Muscle layer of colon (tissue), 2 donors: ENCODE data around the gene LRP10.
A peak's percentile ranks its signal among the peaks of the same experiment; 100 is the strongest.
"Not testable (repeated sequence)": the region's sequence is repeated elsewhere in the genome, so short reads cannot be mapped to it uniquely, and the experiment has no call there.

Experiments
- H3K27ac ChIP-seq: one replicate; pipeline ENCODE4 v1.7.0; 2013; ENCODE audit warnings: low read depth, mild to moderate bottlenecking, low read length, moderate library complexity
- H3K27me3 ChIP-seq, 2 donors: one replicate each; pipeline ENCODE4 v1.7.0; 2013; ENCODE audit warnings: low read length in 2 of 2, mild to moderate bottlenecking in 2 of 2; ENCODE audit not compliant: insufficient read depth in 2 of 2, control insufficient read depth in 1 of 2
- H3K36me3 ChIP-seq: one replicate; pipeline ENCODE4 v1.7.0; 2013; ENCODE audit warnings: mild to moderate bottlenecking, low read length; ENCODE audit not compliant: insufficient read depth
- H3K4me1 ChIP-seq: one replicate; pipeline ENCODE4 v1.7.0; 2013; ENCODE audit warnings: mild to moderate bottlenecking, low read length; ENCODE audit not compliant: insufficient read depth
- H3K4me3 ChIP-seq, 2 donors: one replicate each; pipeline ENCODE4 v1.7.0; 2013; ENCODE audit warnings: low read length in 2 of 2, low read depth in 1 of 2, mild to moderate bottlenecking in 1 of 2, moderate library complexity in 1 of 2
- H3K9ac ChIP-seq: one replicate; pipeline ENCODE4 v1.7.0; 2013; ENCODE audit warnings: low read length
- H3K9me3 ChIP-seq: one replicate; pipeline ENCODE4 v1.7.0; 2013; ENCODE audit warnings: mild to moderate bottlenecking, low read length
- donor health status: abdominal sarcoma.
- donor health status: Adenocarcinoma of cecum.

LRP10 gene, protein sequence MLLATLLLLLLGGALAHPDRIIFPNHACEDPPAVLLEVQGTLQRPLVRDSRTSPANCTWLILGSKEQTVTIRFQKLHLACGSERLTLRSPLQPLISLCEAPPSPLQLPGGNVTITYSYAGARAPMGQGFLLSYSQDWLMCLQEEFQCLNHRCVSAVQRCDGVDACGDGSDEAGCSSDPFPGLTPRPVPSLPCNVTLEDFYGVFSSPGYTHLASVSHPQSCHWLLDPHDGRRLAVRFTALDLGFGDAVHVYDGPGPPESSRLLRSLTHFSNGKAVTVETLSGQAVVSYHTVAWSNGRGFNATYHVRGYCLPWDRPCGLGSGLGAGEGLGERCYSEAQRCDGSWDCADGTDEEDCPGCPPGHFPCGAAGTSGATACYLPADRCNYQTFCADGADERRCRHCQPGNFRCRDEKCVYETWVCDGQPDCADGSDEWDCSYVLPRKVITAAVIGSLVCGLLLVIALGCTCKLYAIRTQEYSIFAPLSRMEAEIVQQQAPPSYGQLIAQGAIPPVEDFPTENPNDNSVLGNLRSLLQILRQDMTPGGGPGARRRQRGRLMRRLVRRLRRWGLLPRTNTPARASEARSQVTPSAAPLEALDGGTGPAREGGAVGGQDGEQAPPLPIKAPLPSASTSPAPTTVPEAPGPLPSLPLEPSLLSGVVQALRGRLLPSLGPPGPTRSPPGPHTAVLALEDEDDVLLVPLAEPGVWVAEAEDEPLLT

GRCh38 chr14:22871224-22872032 lies at the start of gene LRP10:
Gene LRP10, plus strand, starts transcription at chr14:22871740. Its CDS starts 564 bp downstream, at chr14:22872304.
- H3K9ac ChIP-seq = peak within 1 kb of the TSS; percentile 90
- no peaks in the 10 kb centered on the region for H3K27me3 ChIP-seq
- H3K4me3 ChIP-seq = peak within 1 kb of the TSS; percentile 88 to 99
- H3K27ac ChIP-seq = peak within 1 kb of the TSS; percentile 99
- no peaks in the 10 kb centered on the region for H3K9me3 ChIP-seq
- H3K4me1 ChIP-seq = peaks cover 30% of the 10 kb centered on the region
- peaks cover 28% of the 10 kb centered on the region for H3K36me3 ChIP-seq

- Histone ChIP-seq H3K36me3 (no peaks in the 10 kb centered on the region), H3K27ac (peak overlapping the region; percentile 90), H3K4me3 (peak overlapping the region; percentile 41 to 67), H3K9me3 (no peaks in the 10 kb centered on the region), H3K4me1 (peaks cover 22% of the 10 kb centered on the region), H3K9ac (peak overlapping the region; percentile 49), H3K27me3 (no peaks in the 10 kb centered on the region)
These were observed 49.4 kb upstream of the LRP10 start for GRCh38 chr14:22822016-22822570.

DNA sequence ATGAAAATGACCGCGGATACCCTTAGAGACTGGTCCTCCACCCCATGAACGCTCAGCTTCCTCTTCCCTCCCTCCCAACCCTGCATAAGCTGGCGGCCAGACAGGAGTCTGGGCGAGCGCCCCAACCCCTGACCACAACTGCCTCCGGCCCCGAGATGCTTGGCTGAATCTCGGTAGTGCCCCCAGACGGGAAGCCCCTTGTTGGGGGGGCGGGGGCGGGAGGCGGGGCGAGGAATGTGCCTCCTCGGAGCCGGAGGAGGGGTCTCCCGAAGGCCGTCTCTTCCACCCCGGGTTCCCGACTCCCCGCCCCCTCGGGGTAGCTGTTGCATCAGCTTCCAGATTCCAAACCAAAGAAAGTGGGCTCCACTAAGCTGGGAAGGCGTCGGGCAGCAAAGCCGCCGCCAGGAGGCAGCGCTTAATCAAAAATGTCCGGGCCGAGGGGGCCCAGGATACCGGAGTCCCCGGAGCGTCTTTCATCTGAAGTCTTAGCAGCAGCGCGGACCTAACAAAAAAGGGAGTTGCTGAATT lies 48.9 kb upstream of the LRP10 start:
- Histone ChIP-seq H3K27ac (peak overlapping the region; percentile 90), H3K4me3 (peak overlapping the region; percentile 41 to 67), H3K9me3 (no peaks in the 10 kb centered on the region), H3K36me3 (no peaks in the 10 kb centered on the region), H3K9ac (peak overlapping the region; percentile 49), H3K27me3 (no peaks in the 10 kb centered on the region), H3K4me1 (peaks cover 22% of the 10 kb centered on the region)

GRCh38 chr14:22824711-22825359 lies 46.7 kb upstream of the LRP10 start:
- no peak overlapping the region for H3K27ac ChIP-seq

DNA sequence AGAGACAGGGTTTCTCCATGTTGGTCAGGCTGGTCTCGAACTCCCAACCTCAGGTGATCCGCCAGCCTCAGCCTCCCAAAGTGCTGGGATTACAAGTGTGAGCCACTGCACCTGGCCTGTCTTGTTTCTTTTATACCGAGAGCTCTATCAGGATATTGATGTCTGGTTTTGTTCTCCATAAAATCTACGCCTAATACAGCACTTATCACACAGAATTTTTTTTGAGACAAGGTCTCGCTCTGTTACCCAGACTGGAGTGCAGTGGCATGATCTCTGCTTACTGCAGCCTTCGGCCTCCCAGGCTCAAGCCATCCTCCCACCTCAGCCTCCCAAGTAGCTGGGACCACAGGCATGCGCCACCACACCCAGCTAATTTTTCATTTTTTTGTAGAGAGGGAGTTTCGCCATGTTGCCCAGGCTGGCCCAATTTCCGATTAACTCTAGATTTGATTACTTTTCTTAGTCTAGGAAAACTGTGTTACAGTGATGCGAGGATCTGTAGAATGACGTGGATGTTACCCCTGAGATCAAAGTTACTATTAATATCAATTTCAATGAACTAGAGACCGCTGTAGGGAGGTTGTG lies 42.4 kb upstream of the LRP10 start:
- Histone ChIP-seq H3K27ac (peak overlapping the region; percentile 74), H3K4me3 (peak overlapping the region; percentile 63 to 82)
- H3K9ac ChIP-seq, H3K9me3 ChIP-seq, H3K27me3 ChIP-seq, H3K4me1 ChIP-seq, H3K36me3 ChIP-seq: not testable (repeated sequence)

More at GRCh38 chr14:22824711-22825359, 46.7 kb upstream of the LRP10 start:
- Histone ChIP-seq H3K9ac (no peak overlapping the region), H3K36me3 (no peaks in the 10 kb centered on the region), H3K27me3 (no peaks in the 10 kb centered on the region), H3K9me3 (no peaks in the 10 kb centered on the region), H3K4me3 (no peak overlapping the region), H3K4me1 (peaks cover 12% of the 10 kb centered on the region)

DNA sequence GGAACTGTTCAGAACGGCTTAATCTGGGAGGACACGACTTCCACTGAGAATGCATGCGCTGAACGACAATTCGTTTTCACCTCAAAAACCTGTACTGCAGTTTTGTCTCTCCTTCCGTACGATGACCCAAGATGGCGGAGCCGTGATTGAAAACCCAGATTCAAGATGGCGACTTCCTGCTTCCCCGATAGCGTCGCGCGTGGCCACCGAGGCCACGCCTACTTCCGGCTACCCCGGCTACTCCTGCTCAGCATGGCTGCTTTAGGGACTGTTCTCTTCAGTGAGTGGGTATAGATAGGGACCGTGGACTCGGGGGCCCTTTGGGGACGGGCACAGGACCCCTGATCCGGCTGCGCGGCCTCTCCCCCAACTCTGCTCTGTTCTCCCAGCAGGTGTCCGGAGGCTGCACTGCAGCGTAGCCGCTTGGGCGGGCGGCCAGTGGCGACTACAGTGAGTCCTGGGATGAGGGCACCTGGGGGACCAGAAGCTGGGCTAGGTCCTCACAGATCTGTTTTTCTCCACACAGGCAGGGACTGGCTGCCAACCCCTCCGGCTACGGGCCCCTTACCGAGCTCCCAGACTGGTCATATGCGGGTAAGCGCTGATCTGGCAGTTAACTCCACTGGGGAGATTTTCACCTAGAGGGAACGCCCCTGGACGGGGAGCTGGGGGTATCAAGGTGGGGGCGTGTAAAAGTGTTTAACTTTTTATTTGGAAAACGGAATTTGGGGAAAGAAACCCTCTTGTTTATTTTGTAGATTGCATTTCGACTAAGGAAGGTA lies 41.7 kb upstream of the LRP10 start, which contains the start of gene MRPL52:
TSS of gene MRPL52 (plus strand) at position 227 of the 782 bp plus-strand sequence. CDS start at position 253, 26 bp downstream.
- Histone ChIP-seq H3K27ac (peak within 1 kb of the TSS; percentile 74), H3K4me3 (peak within 1 kb of the TSS; percentile 63 to 82)

GRCh38 chr14:22830443-22831010 lies 41.0 kb upstream of the LRP10 start:
- Histone ChIP-seq H3K36me3 (peaks cover 7% of the 10 kb centered on the region), H3K9ac (no peak overlapping the region), H3K27me3 (no peaks in the 10 kb centered on the region), H3K27ac (no peak overlapping the region), H3K4me3 (peak overlapping the region; percentile 63 to 82), H3K9me3 (no peaks in the 10 kb centered on the region), H3K4me1 (peaks cover 9% of the 10 kb centered on the region)

More for the DNA sequence above, 41.7 kb upstream of the LRP10 start, which contains the start of gene MRPL52:
- H3K9me3 ChIP-seq = no peaks in the 10 kb centered on the region
- H3K4me1 ChIP-seq = peaks cover 8% of the 10 kb centered on the region
- peaks cover 7% of the 10 kb centered on the region for H3K36me3 ChIP-seq
- no peaks in the 10 kb centered on the region for H3K27me3 ChIP-seq
- H3K9ac ChIP-seq = peak within 1 kb of the TSS; percentile 52

GRCh38 chr14:22835505-22835904 lies 36.0 kb upstream of the LRP10 start:
- Histone ChIP-seq H3K4me1 (peaks cover 25% of the 10 kb centered on the region), H3K4me3 (no peak overlapping the region), H3K9ac (peak overlapping the region; percentile 89), H3K27me3 (no peaks in the 10 kb centered on the region), H3K9me3 (no peaks in the 10 kb centered on the region), H3K27ac (peak overlapping the region; percentile 86), H3K36me3 (peaks cover 12% of the 10 kb centered on the region)

DNA sequence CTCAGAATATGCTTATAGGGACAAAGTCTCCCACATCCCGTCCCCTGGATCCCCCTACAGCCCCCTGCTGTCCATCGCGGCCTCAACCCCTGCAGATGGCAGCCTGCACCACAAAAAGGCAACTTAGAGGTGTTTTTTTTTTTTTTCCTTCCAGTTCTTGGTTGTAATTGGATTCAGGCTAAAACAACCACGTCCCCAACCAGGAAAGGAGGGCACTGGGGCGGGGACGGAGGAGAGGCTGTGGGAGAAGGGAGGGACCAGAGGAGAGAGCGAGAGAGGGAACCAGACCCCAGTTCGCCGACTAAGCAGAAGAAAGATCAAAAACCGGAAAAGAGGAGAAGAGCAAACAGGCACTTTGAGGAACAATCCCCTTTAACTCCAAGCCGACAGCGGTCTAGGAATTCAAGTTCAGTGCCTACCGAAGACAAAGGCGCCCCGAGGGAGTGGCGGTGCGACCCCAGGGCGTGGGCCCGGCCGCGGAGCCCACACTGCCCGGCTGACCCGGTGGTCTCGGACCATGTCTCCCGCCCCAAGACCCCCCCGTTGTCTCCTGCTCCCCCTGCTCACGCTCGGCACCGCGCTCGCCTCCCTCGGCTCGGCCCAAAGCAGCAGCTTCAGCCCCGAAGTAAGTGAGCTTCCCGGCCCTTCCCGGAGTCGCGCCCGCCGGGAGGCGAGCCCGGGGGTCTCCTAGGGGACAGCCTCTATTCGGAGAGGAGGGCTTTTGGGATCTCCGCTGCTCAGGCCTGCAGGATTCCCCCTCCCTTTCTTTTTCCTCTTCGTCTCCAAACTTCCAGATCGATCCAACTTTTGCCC lies 35.0 kb upstream of the LRP10 start, which contains the start of gene MMP14:
TSS of gene MMP14 (plus strand) at position 285 of the 813 bp plus-strand sequence. CDS start at position 518, 233 bp downstream.
- Histone ChIP-seq H3K27ac (peak within 1 kb of the TSS; percentile 86), H3K9ac (peak within 1 kb of the TSS; percentile 89), H3K4me1 (peaks cover 29% of the 10 kb centered on the region), H3K9me3 (no peaks in the 10 kb centered on the region), H3K27me3 (no peaks in the 10 kb centered on the region), H3K36me3 (peaks cover 19% of the 10 kb centered on the region), H3K4me3 (peak within 1 kb of the TSS; percentile 96 to 97)
